ENCODE measurements around the gene ZNF333. TPM values are rescaled to one million over a fixed set of nuclear protein-coding genes. Genes with fewer than 3 reads are reported as not detected.
"Not testable (repeated sequence)": the region's sequence is repeated elsewhere in the genome, so short reads cannot be mapped to it uniquely, and the experiment has no call there.

ZNF333 gene
- total RNA-seq, 1 experiment from 2014 or later = 6.8 TPM

- H3K27me3 ChIP-seq (ENCODE audit: control insufficient read depth, insufficient read depth, low read length); H3K4me3 ChIP-seq (ENCODE audit: insufficient read depth, low read depth, low read length); DNase-seq; H3K36me3 ChIP-seq (replicated peaks; ENCODE audit: control insufficient read depth, insufficient read depth, low read length): not testable (repeated sequence)
These were observed 92.1 kb downstream of the ZNF333 start for GRCh38 chr19:14781713-14782536.

- DNase-seq = no peak
- H3K4me3 ChIP-seq (ENCODE audit: insufficient read depth, low read depth, low read length) = no peak overlapping the region
- no peaks in the 10 kb centered on the region for H3K36me3 ChIP-seq (replicated peaks; ENCODE audit: control insufficient read depth, insufficient read depth, low read length)
These were observed 93.0 kb downstream of the ZNF333 start for GRCh38 chr19:14782626-14783409.

More at GRCh38 chr19:14782626-14783409, 93.0 kb downstream of the ZNF333 start:
- H3K27me3 ChIP-seq (ENCODE audit: control insufficient read depth, insufficient read depth, low read length) = no peaks in the 10 kb centered on the region

Other genes with a start within 250 kb of the ZNF333 start
- gene PTGER1, start 214.7 kb upstream of the ZNF333 start, total RNA-seq (2014; rRNA removed; shearing (Covaris generic)) = 0.22 and 0.35 TPM in 2 replicates
- 97.8 and 116 TPM in 2 replicates for gene GIPC1, start 193.9 kb upstream of the ZNF333 start, total RNA-seq (2014; rRNA removed; shearing (Covaris generic))
- gene DNAJB1, start 171.7 kb upstream of the ZNF333 start, total RNA-seq (2014; rRNA removed; shearing (Covaris generic)) = 44.6 and 46.9 TPM in 2 replicates
- gene TECR, start 160.5 kb upstream of the ZNF333 start, total RNA-seq (2014; rRNA removed; shearing (Covaris generic)) = 88.2 and 99.4 TPM in 2 replicates
- 332 and 343 TPM in 2 replicates for gene NDUFB7, start 118.0 kb upstream of the ZNF333 start, total RNA-seq (2014; rRNA removed; shearing (Covaris generic))
- not detected in 2 replicates for gene CLEC17A, start 107.0 kb upstream of the ZNF333 start, total RNA-seq (2014; rRNA removed; shearing (Covaris generic))
- gene ADGRE3, start 15.2 kb upstream of the ZNF333 start, total RNA-seq (2014; rRNA removed; shearing (Covaris generic)) = not detected in 2 replicates
- not detected in 2 replicates for gene ADGRE2, start 88.5 kb downstream of the ZNF333 start, total RNA-seq (2014; rRNA removed; shearing (Covaris generic))
- gene OR7A5, start 145.1 kb downstream of the ZNF333 start, total RNA-seq (2014; rRNA removed; shearing (Covaris generic)) = not detected in 2 replicates
- not detected in 2 replicates for gene OR7C1, start 145.1 kb downstream of the ZNF333 start, total RNA-seq (2014; rRNA removed; shearing (Covaris generic))
- gene OR7A10, start 158.9 kb downstream of the ZNF333 start, total RNA-seq (2014; rRNA removed; shearing (Covaris generic)) = not detected in 2 replicates
- gene OR7A17, start 196.1 kb downstream of the ZNF333 start, total RNA-seq (2014; rRNA removed; shearing (Covaris generic)) = not detected in 2 replicates

Data from H7 (cell line).